Fibroblast of skin of right biceps (primary cell): ENCODE results near the gene GPS1.

Experiments used
- DNase-seq: peaks from one replicate; pipeline ENCODE4 v3.0.0-alpha.2; 2013

The GPS1 gene

DNA sequence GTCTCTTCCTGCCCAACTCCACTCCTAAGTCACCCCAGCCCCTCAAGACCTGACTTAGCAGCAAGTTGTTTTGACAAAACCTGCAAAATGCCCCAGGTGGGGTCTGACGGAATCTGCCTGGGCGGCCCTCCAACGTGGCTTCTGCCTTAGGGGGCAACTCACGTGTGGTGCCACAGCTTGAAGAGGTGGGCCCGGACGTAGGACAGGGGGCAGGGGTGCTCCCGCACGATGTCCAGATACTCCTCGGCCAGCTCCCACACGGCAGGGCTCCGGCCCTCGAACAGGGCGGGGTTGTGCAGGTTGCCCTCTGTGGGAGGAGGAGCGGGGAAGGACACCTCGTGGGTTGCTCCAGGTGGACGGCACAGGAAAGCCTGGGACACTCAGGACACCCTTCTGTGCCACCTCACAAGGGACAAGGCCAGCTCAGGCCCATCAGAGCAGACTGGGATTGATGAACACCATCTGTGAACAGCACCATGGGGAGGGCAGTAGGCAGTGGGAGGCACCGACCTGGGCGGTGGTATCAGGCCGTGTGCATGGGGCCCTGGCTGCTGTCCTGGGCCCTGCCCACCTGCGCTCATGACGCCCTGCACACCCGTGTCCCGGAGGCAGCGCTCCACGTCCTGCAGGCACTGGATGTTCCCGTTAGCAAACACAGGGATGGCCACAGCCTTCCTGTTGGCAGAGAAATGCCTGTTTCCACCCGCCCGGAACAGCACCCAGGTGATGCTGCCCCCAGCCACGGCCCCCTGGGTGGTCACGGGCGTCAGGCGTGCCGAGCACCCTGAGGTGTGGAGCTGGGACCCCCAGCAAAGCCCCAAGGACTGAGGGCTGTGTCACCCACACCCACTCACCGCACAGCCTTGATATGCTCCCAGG, 9.6 kb downstream of the GPS1 start:
- no peak for DNase-seq

DNA sequence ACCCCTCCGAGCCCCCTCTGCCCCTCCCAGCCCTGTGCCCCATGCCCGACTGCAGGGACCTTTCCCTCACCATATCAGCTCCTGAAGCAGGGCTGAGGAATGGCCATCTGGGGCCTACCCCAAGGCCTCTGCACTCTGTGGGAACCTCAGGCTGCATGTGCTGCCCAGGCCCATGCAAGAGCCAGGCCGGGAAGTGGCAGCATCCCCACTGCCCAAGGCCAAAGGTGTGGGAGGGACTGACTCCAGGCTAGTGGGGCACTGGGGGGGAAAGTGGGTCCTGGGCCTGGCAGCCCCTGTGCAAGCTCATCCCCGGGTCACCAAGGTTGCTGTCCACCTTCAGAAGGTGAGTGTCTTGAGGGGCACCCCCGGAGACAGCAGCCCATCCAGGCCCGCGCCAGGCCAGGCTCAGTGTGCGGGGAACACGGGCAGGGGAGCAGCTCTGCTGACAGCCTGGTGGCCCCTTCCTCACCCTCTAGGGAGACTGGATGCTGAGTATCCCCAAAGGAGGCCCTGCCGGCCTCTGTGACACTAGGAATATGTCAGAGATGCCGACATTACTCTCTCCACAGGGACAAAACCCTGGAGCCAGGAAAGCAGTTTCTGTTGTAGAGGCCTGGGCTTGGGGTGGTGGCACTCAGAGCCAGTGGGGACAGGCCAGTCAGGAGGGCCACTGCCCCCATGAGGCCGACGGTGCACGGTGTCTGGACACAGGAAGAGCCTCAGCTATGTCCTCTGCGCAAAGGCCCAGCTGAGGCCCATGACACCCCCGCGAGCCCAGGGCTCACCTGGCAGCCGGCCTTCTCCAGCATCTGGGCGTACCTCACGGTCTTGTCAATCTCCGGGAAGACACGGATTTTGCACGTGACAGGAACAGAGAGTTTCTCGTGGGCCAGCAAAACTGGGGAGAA, 10.6 kb downstream of the GPS1 start:
- no peak for DNase-seq

- no peak for DNase-seq
Measured at GRCh38 chr17:82062984-82063368, 11.3 kb downstream of the GPS1 start.

DNA sequence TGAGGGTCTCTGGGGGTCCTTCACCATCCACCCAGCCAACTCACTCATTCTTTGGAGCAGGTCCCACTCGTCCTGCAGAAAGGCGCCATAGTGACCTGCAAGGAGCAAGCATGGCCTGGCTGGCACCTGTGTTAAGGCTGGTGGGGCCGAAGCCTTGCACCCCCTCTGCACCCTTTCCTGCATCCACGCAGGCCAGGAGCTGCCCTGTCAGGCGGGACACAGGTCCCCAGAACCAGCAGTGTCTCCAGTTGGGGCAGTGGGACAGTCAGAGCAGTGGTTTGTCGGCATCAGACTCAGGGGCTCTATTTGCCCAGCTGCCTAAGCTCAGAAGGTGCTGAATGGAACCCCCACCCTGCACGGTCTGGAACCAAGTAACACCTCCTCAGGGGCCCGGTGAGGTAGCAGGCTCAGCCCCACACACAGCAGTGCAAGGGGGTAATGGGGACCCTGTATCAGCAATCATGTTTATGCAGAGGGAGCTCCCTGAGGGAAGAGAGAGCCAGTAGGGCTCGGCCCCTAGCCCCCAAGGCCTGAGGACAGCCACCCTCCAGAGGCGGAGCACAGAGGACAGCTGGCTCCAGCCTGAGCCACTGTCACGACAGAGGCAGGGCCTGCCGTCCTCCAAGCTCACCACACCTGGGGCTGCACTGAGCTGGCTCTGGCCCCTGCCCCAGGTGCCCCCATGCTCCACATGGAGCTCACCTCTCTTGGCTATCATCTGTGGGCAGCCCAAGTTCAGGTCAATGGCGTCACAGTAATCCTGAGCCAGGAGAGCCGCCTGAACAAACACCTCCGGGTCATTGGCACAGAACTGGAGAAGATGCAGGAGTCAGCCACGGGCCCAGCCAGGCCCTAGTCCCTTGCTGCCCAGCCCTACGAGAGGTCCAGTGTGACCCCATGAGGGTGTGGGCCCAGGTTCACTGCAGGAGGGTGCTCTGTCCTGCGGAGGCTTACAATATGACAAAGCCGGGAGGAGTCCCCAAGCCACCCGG, 12.0 kb downstream of the GPS1 start:
- no peak for DNase-seq

DNA sequence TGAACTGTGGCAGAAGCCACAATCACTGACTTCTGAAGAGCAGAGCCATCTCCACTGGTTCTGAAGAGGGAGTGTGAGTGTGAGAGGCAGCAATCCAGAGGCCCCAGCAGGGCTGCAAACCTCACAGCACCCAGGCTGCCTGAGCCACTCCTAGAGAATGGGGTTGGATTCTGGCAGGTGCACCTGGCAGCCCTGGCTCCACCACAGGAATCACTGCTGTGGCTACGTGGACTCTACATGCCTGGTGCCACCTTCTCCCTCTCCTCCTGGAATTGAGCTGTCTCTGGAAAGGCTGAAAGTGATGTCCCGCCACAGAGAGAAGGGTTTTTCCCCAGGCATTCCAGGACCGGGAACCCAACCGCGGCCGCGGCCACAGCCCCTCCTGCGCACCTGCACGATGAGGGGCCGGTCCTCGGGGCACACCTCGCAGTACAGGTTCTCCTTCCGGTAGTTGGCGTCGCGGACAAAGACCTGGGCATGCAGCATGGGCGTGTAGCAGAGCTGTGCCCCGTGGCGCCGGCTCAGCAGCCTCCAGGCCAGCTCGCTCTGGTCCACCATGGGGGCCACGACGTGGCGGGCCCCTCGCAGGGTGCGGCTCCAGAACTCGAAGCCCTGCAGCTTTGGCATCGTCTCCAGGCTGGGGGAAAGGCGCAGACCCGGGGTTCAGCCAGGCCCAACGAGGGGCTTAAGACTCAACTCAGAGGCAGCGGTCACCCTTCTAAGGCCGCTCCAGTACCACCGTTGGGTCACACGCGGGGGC, 12.9 kb downstream of the GPS1 start:
- DNase-seq = no peak

- peak; percentile 19 for DNase-seq
Measured at GRCh38 chr17:82065193-82065637, 13.5 kb downstream of the GPS1 start.

GRCh38 chr17:82065638-82066303, 14.1 kb downstream of the GPS1 start, which contains the start of gene DUS1L:
TSS of gene DUS1L (minus strand) at chr17:82065804. CDS start at chr17:82065059, 745 bp downstream.
- peak; percentile 61 for DNase-seq

DNA sequence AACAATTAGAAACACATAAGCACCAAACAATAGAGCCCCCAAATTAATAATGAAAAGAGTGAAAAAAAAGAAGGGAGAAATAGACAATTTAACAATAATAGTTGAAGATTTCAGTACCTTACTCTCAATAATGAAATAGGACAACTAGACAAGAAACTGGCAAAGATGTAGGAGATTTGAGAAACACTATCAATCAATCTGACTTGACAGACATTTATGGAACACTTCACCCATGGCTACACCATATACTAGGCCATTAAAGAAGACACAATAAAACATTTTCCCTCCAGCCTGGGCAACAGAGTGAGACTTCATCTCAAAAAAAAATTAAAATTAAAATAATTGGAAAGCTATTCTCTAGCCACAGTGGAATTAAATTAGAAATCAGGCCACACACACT, 18.9 kb downstream of the GPS1 start:
- DNase-seq = no peak

DNA sequence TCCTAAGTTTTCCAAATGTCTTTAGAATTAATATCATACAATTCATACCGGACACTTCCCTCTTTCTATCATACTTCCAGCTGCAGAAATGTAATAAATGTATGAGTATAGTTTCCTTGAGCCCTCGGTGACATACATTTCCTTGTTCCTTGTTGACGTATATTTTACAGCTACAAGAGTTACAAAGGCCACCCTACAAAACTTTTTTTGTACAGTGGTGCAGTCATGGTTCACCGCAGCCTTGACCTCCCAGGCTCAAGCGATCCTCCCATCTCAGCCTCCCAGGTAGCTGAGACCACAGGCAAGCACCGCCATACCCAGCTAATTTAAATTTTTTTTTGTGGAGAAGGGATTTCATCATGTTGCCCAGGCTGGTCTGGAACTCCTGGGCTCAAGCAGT, 21.1 kb downstream of the GPS1 start:
- no peak for DNase-seq

GRCh38 chr17:82073446-82073845, 21.7 kb downstream of the GPS1 start:
- no peak for DNase-seq

- DNase-seq = no peak
Measured at GRCh38 chr17:82076018-82076784, 24.5 kb downstream of the GPS1 start.

DNA sequence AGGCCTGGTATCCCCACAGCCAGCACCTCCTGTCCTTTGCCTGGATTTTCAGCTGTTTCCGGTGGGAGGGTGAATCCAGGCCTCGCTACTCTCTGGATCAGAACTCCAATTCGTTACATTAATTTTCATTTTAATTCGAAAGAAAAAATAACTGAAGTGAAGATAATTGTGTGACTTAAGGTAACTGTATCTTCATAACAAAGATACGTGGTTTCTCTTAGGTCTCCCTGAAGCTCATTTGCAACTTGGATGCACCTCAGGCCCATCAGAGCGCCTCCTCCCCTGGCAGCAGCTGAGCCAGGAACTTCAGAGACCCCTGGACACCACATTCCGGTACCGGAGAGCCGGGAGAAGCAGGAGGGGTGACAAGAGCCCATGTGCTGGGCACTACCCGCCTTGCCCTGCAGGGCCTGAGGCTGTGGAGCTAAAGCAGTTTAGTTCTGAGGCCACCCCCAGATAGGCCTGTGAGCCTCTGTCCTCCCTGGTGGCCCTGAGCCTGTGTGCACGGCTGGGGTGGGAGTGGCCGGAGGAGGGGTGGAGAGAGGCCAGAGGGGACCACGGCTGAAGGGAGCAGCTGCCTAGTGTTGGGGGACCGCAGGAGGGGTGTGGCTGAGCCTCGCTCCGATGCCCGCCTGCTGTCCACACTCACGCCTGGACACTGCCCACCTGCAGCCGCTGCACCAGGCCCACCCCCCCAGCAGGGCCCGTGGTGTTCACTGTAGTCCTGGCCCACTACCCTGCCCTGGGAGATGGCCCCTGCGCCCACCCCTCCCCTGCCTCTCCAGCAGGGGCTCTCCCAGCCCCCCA, 25.3 kb downstream of the GPS1 start:
- no peak for DNase-seq

DNA sequence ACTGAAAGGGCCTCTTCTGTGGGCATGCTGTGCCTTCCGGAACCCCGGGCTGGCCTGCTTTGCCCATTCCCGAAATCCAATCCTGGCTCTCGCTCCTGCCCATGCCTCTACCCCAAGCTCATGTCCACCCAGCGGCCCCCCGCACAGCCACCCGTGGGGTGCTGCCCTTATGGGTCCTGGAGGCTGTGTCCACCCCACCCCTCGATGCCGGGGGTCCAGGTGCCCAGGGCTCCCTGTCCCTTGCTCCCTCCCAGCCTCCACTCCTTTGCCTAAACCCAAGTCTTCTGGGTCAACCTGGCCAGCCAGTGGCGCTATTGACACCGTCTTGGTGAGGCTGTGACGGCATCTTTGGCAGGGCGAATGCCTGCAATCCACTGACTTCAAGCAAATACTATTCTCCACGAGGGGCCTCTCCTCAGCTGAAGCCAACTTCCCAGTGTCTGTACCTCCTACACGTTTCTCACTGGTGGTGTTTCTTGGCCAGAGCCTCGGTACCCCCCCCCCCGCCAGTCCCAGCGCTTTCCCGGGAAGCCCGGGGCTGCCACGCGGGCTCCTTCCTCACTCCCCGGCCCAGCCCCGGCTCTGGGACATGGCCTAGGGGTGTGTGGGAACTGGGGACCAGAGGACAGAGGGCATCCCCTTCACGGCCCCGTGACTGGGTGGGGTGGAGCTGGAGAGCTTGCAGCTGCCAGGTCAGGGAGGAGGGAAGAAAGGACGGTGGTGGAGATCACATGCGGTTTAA, 26.1 kb downstream of the GPS1 start:
- no peak for DNase-seq

DNA sequence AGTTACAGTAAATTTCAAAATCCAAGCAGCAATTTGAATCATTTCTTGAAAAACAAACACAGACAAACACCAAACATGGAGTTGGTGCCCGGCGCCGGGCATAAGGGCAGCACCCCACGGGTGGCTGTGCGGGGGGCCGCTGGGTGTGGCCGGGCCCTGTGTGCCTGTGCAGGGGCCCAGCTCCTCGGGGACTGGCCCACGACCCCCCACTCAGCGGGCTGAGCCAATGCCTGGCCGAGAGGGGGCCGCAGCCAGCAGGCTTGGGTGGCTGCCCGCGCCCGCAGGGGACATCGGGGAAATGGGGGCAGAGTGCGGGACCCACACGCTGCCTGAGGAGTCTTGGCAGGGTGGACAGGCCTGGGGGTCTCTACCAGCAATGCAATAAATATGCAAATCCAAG, 26.7 kb downstream of the GPS1 start:
- no peak for DNase-seq

GRCh38 chr17:82079001-82079677, 27.4 kb downstream of the GPS1 start:
- no peak for DNase-seq

GRCh38 chr17:82080048-82080788, 28.5 kb downstream of the GPS1 start:
- DNase-seq = no peak

GRCh38 chr17:82080789-82081464, 29.2 kb downstream of the GPS1 start:
- no peak for DNase-seq
